ENCODE data around the gene VANGL2. TPM values are rescaled to one million over a fixed set of nuclear protein-coding genes. Genes with fewer than 3 reads are reported as not detected.

VANGL2 gene
- total RNA-seq, 2 donors from 2014 or later = 3.4 to 8.1 TPM

- H3K4me1 ChIP-seq = no peaks in the 10 kb centered on the region
- no peak for DNase-seq (ENCODE audit: low spot score)
- no peak overlapping the region for H3K27ac ChIP-seq
- TF ChIP-seq CTCF (IDR thresholded peaks at IDR 0.05) = no peak
- H3K4me3 ChIP-seq = no peak overlapping the region
- no peaks in the 10 kb centered on the region for H3K27me3 ChIP-seq
- H3K9me3 ChIP-seq = no peaks in the 10 kb centered on the region
- H3K36me3 ChIP-seq = no peaks in the 10 kb centered on the region
Observed at GRCh38 chr1:160451119-160451858, 50.9 kb downstream of the VANGL2 start.

GRCh38 chr1:160451859-160452232, 51.5 kb downstream of the VANGL2 start:
- H3K4me1 ChIP-seq = no peaks in the 10 kb centered on the region
- no peak overlapping the region for H3K27ac ChIP-seq
- H3K36me3 ChIP-seq = no peaks in the 10 kb centered on the region
- no peaks in the 10 kb centered on the region for H3K27me3 ChIP-seq
- H3K4me3 ChIP-seq = no peak overlapping the region
- no peak for TF ChIP-seq CTCF (IDR thresholded peaks at IDR 0.05)
- no peaks in the 10 kb centered on the region for H3K9me3 ChIP-seq
- DNase-seq (ENCODE audit: low spot score) = no peak

GRCh38 chr1:160453443-160453842, 53.1 kb downstream of the VANGL2 start:
- no peak for DNase-seq (ENCODE audit: low spot score)
- H3K9me3 ChIP-seq = no peaks in the 10 kb centered on the region
- no peaks in the 10 kb centered on the region for H3K4me1 ChIP-seq
- no peaks in the 10 kb centered on the region for H3K36me3 ChIP-seq
- no peaks in the 10 kb centered on the region for H3K27me3 ChIP-seq
- no peak for TF ChIP-seq CTCF (IDR thresholded peaks at IDR 0.05)
- H3K4me3 ChIP-seq = no peak overlapping the region
- no peak overlapping the region for H3K27ac ChIP-seq

- Histone ChIP-seq H3K9me3 (no peaks in the 10 kb centered on the region), H3K27me3 (no peaks in the 10 kb centered on the region), H3K4me3 (no peak overlapping the region), H3K4me1 (no peaks in the 10 kb centered on the region), H3K27ac (no peak overlapping the region), H3K36me3 (no peaks in the 10 kb centered on the region)
- no peak for TF ChIP-seq CTCF (IDR thresholded peaks at IDR 0.05)
- no peak for DNase-seq (ENCODE audit: low spot score)
Observed at GRCh38 chr1:160454371-160455152, 54.2 kb downstream of the VANGL2 start.

- H3K9me3 ChIP-seq = no peaks in the 10 kb centered on the region
- H3K4me3 ChIP-seq = no peak overlapping the region
- H3K36me3 ChIP-seq = no peaks in the 10 kb centered on the region
- H3K4me1 ChIP-seq = no peaks in the 10 kb centered on the region
- DNase-seq (ENCODE audit: low spot score) = no peak
- no peak for TF ChIP-seq CTCF (IDR thresholded peaks at IDR 0.05)
- no peak overlapping the region for H3K27ac ChIP-seq
- H3K27me3 ChIP-seq = no peaks in the 10 kb centered on the region
Observed at GRCh38 chr1:160455153-160455517, 54.8 kb downstream of the VANGL2 start.

All from right atrium auricular region (tissue), 2 donors.